ENCODE measurements around the gene PDE6D. TPM values are rescaled to one million over a fixed set of nuclear protein-coding genes. Genes with fewer than 3 reads are reported as not detected.

The PDE6D gene
- total and polyA plus RNA-seq, 2 of the 13 experiments (the other 11 are each of a cell fraction or from before 2014, with no cell fraction given), result 14.1 to 23.2 TPM

DNA sequence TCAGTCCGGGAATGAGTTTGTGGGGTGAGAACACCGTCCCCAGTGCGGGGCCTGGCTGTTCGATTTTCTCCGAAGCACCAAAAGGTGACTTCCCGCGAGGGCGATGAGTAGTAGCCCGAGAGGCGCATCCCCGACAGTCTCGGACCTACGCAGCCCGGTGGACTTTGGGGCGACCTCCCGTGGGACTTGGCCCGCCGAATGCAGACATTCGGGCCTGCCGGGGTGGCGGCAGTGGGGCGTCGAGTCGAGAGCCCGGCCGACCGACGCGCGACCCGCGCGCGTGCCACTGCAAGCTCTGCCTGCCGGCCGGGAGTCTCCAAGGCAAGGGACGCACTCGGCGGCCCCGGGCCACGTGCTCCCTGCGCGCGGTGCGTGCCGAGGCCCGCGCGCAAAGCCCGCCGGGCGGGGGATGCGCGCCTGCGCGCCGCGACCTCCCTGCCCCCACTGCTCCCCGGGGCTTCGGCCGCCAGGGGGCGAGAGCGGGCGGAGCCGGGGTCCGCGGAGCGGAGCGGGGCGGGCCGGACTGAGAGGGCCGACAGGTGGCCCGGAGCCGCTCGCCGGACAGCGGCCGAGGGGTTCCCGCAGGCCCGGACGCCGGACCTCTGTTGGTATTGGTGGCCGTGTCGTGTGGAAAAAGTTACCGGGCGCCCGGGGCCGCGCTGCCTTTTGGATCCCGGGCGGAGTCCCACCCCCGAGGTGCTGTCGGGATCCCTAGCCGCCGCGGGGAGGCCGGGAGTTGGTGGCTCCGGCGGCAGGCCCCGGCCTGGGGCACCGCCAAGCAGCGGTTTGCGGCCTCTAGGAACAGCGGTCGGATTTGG, 70.9 kb downstream of the PDE6D start (continued):
- TF ChIP-seq ZBTB7A (CRISPR knock-in tag; IDR thresholded peaks at IDR 0.05), result peak; percentile 97
- TF ChIP-seq, protein P1, sequence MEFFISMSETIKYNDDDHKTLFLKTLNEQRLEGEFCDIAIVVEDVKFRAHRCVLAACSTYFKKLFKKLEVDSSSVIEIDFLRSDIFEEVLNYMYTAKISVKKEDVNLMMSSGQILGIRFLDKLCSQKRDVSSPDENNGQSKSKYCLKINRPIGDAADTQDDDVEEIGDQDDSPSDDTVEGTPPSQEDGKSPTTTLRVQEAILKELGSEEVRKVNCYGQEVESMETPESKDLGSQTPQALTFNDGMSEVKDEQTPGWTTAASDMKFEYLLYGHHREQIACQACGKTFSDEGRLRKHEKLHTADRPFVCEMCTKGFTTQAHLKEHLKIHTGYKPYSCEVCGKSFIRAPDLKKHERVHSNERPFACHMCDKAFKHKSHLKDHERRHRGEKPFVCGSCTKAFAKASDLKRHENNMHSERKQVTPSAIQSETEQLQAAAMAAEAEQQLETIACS (CRISPR knock-in tag; IDR thresholded peaks at IDR 0.05), result peak; percentile 85
- TF ChIP-seq, protein P2, sequence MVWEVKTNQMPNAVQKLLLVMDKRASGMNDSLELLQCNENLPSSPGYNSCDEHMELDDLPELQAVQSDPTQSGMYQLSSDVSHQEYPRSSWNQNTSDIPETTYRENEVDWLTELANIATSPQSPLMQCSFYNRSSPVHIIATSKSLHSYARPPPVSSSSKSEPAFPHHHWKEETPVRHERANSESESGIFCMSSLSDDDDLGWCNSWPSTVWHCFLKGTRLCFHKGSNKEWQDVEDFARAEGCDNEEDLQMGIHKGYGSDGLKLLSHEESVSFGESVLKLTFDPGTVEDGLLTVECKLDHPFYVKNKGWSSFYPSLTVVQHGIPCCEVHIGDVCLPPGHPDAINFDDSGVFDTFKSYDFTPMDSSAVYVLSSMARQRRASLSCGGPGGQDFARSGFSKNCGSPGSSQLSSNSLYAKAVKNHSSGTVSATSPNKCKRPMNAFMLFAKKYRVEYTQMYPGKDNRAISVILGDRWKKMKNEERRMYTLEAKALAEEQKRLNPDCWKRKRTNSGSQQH (CRISPR knock-in tag; IDR thresholded peaks at IDR 0.05; ENCODE audit: low read depth), result peak; percentile 85
- TF ChIP-seq, protein P3, sequence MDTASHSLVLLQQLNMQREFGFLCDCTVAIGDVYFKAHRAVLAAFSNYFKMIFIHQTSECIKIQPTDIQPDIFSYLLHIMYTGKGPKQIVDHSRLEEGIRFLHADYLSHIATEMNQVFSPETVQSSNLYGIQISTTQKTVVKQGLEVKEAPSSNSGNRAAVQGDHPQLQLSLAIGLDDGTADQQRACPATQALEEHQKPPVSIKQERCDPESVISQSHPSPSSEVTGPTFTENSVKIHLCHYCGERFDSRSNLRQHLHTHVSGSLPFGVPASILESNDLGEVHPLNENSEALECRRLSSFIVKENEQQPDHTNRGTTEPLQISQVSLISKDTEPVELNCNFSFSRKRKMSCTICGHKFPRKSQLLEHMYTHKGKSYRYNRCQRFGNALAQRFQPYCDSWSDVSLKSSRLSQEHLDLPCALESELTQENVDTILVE (CRISPR knock-in tag; IDR thresholded peaks at IDR 0.05), result 0 out of 2 replicates have a peak, but pooled peaks have one; percentile 60
- no peak for TF ChIP-seq GABPA (IDR thresholded peaks at IDR 0.05; ENCODE audit: low read depth, low read length)
- no peak for TF ChIP-seq GABPA (CRISPR knock-in tag; IDR thresholded peaks at IDR 0.05; ENCODE audit: low read depth)
- peak; percentile 92; the same call in 1 of the 2 replicates for TF ChIP-seq TIGD3 (CRISPR knock-in tag; IDR thresholded peaks at IDR 0.05; ENCODE audit: borderline replicate concordance)
- peak; percentile 63; the same call in 1 of the 2 replicates for TF ChIP-seq MEF2D (CRISPR knock-in tag; IDR thresholded peaks at IDR 0.05)
- TF ChIP-seq ZNF33A (CRISPR knock-in tag; IDR thresholded peaks at IDR 0.05; ENCODE audit: borderline replicate concordance), result peak; percentile 84; the same call in 1 of the 2 replicates
- TF ChIP-seq MYNN (CRISPR knock-in tag; IDR thresholded peaks at IDR 0.05; ENCODE audit: low read depth), result peak; percentile 90; the same call in 1 of the 2 replicates
- peak; percentile 88; the same call in 1 of the 2 replicates for TF ChIP-seq ZBTB1 (CRISPR knock-in tag; IDR thresholded peaks at IDR 0.05; ENCODE audit: borderline replicate concordance)
- TF ChIP-seq, protein P4, sequence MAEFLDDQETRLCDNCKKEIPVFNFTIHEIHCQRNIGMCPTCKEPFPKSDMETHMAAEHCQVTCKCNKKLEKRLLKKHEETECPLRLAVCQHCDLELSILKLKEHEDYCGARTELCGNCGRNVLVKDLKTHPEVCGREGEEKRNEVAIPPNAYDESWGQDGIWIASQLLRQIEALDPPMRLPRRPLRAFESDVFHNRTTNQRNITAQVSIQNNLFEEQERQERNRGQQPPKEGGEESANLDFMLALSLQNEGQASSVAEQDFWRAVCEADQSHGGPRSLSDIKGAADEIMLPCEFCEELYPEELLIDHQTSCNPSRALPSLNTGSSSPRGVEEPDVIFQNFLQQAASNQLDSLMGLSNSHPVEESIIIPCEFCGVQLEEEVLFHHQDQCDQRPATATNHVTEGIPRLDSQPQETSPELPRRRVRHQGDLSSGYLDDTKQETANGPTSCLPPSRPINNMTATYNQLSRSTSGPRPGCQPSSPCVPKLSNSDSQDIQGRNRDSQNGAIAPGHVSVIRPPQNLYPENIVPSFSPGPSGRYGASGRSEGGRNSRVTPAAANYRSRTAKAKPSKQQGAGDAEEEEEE (CRISPR knock-in tag; IDR thresholded peaks at IDR 0.05; ENCODE audit: borderline replicate concordance), result no peak
- no peak for TF ChIP-seq ZMYM3 (CRISPR knock-in tag; IDR thresholded peaks at IDR 0.05)
- no peak for TF ChIP-seq RFXANK (CRISPR knock-in tag; IDR thresholded peaks at IDR 0.05)
- TF ChIP-seq ZNF570 (CRISPR knock-in tag; IDR thresholded peaks at IDR 0.05; ENCODE audit: borderline replicate concordance), result peak; percentile 99
- peak; percentile 79 for TF ChIP-seq ISL2 (CRISPR knock-in tag; IDR thresholded peaks at IDR 0.05)
- TF ChIP-seq DR1 (CRISPR knock-in tag; IDR thresholded peaks at IDR 0.05), result peak; percentile 84; the same call in 1 of the 2 replicates
- TF ChIP-seq XRCC5 (optimal IDR thresholded peaks at IDR 0.05; ENCODE audit: low read length), result peak; percentile 89
- TF ChIP-seq HMG20A (CRISPR knock-in tag; IDR thresholded peaks at IDR 0.05; ENCODE audit: borderline replicate concordance), result no peak
- peak; percentile 95 for TF ChIP-seq MXD4 (CRISPR knock-in tag; IDR thresholded peaks at IDR 0.05)
- peak; percentile 82 for TF ChIP-seq PPARG (CRISPR knock-in tag; conservative IDR thresholded peaks at IDR 0.05)
- peak; percentile 99 for TF ChIP-seq MXD1 (CRISPR knock-in tag; IDR thresholded peaks at IDR 0.05)
- no peak; the same call in 1 of the 2 replicates for TF ChIP-seq RORA (CRISPR knock-in tag; IDR thresholded peaks at IDR 0.05)
